Stomach smooth muscle (tissue), 2 donors: Measurements from ENCODE around the gene DLG2.
"Not testable (repeated sequence)": the region's sequence is repeated elsewhere in the genome, so short reads cannot be mapped to it uniquely, and the experiment has no call there.

Experiments
- H3K27ac ChIP-seq: one replicate; pipeline ENCODE4 v1.7.0; 2013; ENCODE audit warnings: mild to moderate bottlenecking, low read length, inconsistent platforms
- H3K27me3 ChIP-seq, 2 donors: one replicate each; pipeline ENCODE4 v1.7.0; 2013; ENCODE audit warnings: low read length in 2 of 2; ENCODE audit not compliant: insufficient read depth in 2 of 2, control insufficient read depth in 1 of 2
- H3K36me3 ChIP-seq, 2 donors: one replicate each; pipeline ENCODE4 v1.7.0; 2013; ENCODE audit warnings: low read length in 2 of 2; ENCODE audit not compliant: control insufficient read depth in 2 of 2, insufficient read depth in 2 of 2
- H3K4me1 ChIP-seq: one replicate; pipeline ENCODE4 v1.7.0; 2013; ENCODE audit warnings: low read length; ENCODE audit not compliant: control insufficient read depth, insufficient read depth
- H3K4me3 ChIP-seq, 2 donors: one replicate each; pipeline ENCODE4 v1.7.0; 2013; ENCODE audit warnings: low read length in 2 of 2
- H3K9ac ChIP-seq, 2 donors: one replicate each; pipeline ENCODE4 v1.7.0; 2013; ENCODE audit warnings: low read length in 2 of 2, mild to moderate bottlenecking in 1 of 2
- H3K9me3 ChIP-seq, 2 donors: one replicate each; pipeline ENCODE4 v1.7.0; 2013; ENCODE audit warnings: low read length in 2 of 2; ENCODE audit not compliant: control insufficient read depth in 2 of 2
- donor health status: healthy.
- donor health status: Pancreatic carcinoma.

The DLG2 gene

DNA sequence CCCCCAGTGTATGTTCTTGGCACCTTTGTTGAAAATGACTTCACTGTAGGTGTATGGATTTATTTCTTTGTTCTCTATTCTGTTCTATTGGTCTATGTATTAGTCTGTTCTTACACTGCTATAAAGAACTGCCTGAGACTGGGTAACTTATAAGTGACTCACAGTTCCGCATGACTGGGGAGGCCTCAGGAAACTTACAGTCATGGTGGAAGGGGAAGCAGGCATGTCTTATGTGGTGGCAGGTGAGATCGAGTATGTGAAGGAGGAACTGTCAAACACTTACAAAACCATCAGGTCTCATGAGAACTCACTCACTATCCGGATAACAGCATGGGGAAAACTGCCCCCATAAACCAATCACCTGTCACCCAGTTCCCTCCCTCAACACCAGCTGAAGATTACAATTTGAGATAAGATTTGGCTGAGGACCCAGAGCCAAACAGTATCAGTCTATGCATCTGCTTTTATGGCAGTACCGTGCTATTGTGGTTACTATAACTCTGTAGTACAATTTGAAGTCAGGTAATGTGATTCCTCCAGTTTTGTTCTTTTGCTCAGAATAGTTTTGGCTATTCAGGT is 836.2 kb downstream of the DLG2 start:
- Histone ChIP-seq H3K27ac (no peak overlapping the region), H3K27me3 (no peaks in the 10 kb centered on the region), H3K9ac (no peak overlapping the region), H3K4me1 (no peaks in the 10 kb centered on the region), H3K9me3 (no peaks in the 10 kb centered on the region), H3K36me3 (no peaks in the 10 kb centered on the region), H3K4me3 (no peak overlapping the region)

DNA sequence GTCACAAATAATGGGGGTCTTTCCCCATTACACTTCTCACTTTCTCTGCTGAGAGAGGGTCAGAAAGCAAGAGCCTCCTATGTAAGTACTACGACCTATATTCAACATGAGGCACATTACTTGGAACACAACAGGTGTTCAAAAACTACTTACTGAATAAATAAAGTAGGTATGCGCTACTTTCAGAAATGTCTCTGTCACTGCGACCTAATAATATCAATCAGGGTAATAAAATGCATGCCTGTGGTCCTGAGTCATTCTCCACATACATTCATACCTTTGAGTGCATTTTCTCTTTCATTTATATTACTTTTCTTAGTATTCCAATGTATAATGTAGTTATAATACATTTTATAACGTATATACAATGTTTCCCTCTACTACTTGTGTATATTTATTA is 838.9 kb downstream of the DLG2 start:
- Histone ChIP-seq H3K27ac (no peak overlapping the region), H3K27me3 (no peaks in the 10 kb centered on the region), H3K4me1 (no peaks in the 10 kb centered on the region), H3K4me3 (no peak overlapping the region), H3K9me3 (no peaks in the 10 kb centered on the region), H3K36me3 (no peaks in the 10 kb centered on the region), H3K9ac (no peak overlapping the region)

DNA sequence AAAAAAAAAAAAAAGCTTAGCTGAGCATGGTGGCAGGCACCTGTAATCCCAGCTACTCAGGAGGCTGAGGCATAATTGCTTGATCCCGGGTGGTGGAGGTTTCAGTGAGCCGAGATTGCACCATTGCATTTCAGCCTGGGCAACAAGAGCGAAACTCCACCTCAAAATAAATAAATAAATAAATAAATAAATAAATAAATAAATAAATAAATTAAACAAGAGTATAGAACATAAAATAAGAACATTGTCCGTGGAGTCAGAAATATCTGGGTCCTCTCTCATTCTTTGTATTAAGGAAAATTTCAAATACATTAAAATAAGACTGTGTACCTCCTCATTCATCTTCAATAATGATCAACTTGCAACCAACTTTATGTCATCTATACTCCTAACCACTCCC is 843.0 kb downstream of the DLG2 start:
- not testable (repeated sequence) for H3K36me3 ChIP-seq, H3K4me1 ChIP-seq, H3K4me3 ChIP-seq, H3K9me3 ChIP-seq, H3K9ac ChIP-seq, H3K27me3 ChIP-seq, H3K27ac ChIP-seq

DNA sequence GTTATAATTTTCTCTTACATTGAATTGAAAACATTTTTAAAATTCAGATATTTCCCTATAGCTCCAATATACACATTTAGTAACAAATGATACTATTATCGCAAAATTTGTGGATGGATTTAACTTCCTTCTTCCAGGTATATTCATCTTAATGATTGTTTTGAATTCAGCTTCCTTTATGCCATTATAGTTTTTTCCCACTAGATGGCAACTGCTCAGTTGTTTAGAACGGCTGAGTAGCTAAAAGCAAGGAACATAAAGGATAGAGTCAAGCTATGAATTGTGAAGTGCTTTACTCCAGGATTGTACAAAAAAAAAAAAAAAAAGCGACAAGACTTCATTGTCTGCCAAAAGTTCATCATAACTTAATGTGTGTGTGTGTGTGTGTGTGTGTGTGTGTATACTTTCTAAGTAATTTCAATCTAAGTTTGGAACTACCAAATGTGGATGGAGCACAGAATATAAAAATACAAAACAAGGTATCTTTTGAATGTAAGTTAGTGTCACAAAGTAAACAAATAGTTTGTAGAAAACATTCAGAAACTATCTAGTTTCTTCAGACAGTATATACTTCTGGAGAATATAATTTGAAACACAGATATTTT is 846.4 kb downstream of the DLG2 start:
- H3K27ac ChIP-seq = no peak overlapping the region
- no peaks in the 10 kb centered on the region for H3K9me3 ChIP-seq
- no peaks in the 10 kb centered on the region for H3K36me3 ChIP-seq
- no peak overlapping the region for H3K4me3 ChIP-seq
- H3K4me1 ChIP-seq = no peaks in the 10 kb centered on the region
- no peak overlapping the region for H3K9ac ChIP-seq
- no peaks in the 10 kb centered on the region for H3K27me3 ChIP-seq

DNA sequence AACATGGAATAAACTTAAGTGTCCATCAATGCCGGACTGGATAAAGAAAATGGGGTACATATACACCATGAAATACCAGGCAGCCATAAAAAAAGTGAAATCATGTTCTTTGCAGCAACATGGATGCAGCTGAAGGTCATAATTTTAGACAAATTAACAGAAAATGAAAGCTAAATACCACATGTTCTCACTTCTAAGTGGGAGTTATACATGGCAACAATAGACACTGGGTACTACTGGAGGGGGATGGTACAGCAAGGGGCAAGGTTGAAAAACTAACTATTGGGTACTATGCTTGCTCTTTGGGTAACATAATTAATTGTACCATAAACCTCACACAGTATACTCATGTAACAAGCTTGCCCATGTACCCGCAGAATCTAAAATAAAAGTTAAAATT is 851.6 kb downstream of the DLG2 start:
- Histone ChIP-seq H3K9me3 (peaks cover 0 to 7% of the 10 kb centered on the region in 2 donors), H3K27me3 (no peaks in the 10 kb centered on the region), H3K9ac (no peak overlapping the region), H3K36me3 (no peaks in the 10 kb centered on the region), H3K27ac (no peak overlapping the region), H3K4me3 (no peak overlapping the region), H3K4me1 (no peaks in the 10 kb centered on the region)

DNA sequence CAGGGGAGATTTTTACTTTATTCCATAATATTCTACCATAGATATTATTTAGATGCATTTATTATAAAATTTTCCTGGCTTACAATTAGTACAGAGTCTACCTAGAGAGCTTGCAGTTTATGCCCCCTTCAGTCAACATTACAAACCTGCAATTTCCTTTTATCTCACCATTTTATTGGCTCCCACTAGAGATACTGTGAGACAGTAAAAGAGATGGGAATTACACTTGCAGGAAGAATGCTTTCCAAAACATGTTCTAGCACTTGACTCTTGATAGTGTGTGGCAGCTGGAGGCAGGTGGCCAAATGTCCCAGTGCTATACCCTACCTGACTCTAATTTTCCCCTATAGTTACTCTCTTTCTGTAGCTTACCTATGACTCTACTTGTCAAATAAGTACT is 863.2 kb downstream of the DLG2 start:
- no peaks in the 10 kb centered on the region for H3K36me3 ChIP-seq
- no peak overlapping the region for H3K4me3 ChIP-seq
- no peaks in the 10 kb centered on the region for H3K4me1 ChIP-seq
- H3K27ac ChIP-seq = no peak overlapping the region
- H3K27me3 ChIP-seq = no peaks in the 10 kb centered on the region
- H3K9me3 ChIP-seq = no peaks in the 10 kb centered on the region
- H3K9ac ChIP-seq = no peak overlapping the region

DNA sequence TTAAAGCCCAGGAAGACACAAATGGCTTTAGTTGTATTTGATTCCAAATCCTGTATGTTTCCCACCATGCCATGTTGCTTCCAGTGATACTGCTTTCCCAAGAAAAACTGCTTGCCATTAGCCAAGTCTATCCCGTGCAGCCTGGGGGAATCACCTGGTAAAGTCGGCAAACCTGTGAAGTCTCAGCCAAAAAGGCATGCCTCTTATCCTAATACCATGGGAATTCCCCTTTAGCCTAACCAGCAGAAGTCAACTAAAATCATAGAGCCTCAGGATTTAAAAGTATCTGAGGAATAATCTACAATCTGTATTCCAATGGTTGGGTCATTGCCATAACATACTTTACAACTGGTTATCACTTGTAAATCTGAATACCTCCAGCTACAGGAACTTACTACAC is 869.4 kb downstream of the DLG2 start:
- no peaks in the 10 kb centered on the region for H3K27me3 ChIP-seq
- H3K4me3 ChIP-seq = no peak overlapping the region
- H3K4me1 ChIP-seq = no peaks in the 10 kb centered on the region
- H3K27ac ChIP-seq = no peak overlapping the region
- no peak overlapping the region for H3K9ac ChIP-seq
- no peaks in the 10 kb centered on the region for H3K36me3 ChIP-seq
- no peaks in the 10 kb centered on the region for H3K9me3 ChIP-seq

DNA sequence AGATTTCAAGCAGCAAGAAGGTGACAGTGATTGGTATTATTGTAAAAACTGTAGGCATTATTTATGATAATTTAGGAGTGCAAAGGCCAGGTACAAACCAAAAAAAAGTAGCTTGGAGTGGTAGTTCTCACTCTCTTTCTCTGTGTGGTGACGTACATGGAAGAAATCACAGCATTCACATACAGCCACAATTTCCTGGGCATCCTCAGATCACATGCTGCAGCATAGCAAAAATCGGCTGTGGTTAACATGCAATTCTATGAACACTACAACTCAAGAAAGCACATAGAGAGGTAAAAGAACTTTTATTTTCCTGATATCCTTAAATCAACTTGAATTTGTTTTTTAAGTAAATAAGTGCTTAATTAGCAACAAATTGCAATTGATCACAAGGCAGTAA is 875.8 kb downstream of the DLG2 start:
- Histone ChIP-seq H3K4me3 (no peak overlapping the region), H3K4me1 (no peaks in the 10 kb centered on the region), H3K9me3 (no peaks in the 10 kb centered on the region), H3K27me3 (no peaks in the 10 kb centered on the region), H3K27ac (no peak overlapping the region), H3K36me3 (no peaks in the 10 kb centered on the region), H3K9ac (no peak overlapping the region)

DNA sequence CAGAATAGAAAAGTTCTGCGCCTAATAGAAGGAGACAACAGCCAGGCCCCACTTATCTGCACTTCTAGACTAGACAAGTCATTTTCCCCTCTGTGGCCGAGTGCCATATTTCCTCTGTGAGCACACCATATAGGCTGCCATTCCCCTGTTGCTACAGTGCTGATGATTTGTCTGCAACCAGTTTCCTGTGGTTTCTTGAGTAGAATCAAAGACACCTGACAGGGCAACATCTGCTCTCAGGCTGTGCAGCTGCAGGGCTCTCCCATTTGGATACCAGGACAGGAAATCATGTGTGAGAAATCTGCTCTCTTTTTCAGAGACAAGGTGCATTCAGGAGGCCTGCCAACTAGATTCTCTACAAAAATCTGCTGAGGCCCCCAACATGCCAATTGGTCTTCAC is 879.3 kb downstream of the DLG2 start:
- no peak overlapping the region for H3K4me3 ChIP-seq
- no peaks in the 10 kb centered on the region for H3K27me3 ChIP-seq
- no peaks in the 10 kb centered on the region for H3K36me3 ChIP-seq
- H3K9me3 ChIP-seq = no peaks in the 10 kb centered on the region
- no peak overlapping the region for H3K27ac ChIP-seq
- no peaks in the 10 kb centered on the region for H3K4me1 ChIP-seq
- no peak overlapping the region for H3K9ac ChIP-seq

DNA sequence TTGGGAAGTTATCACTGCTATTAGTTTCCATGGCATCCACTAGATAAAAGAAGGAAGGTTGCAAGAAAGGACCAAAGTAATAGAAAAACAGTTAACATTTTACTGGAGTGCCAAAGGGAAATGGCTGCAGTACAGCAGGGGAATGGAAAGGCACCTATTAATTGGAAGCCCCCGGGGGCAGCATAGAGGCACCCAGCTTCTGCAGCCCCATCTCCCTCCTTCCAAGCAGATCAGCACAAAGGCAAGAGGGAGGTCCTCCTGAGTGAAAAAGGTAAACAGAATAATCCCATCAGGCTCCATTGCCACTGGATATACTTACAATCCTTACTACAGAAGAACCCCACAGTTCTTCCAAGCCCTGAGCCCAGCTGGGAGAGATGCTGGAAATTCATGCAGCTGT is 887.1 kb downstream of the DLG2 start:
- Histone ChIP-seq H3K9ac (no peak overlapping the region), H3K9me3 (peaks cover 0 to 4% of the 10 kb centered on the region in 2 donors), H3K36me3 (no peaks in the 10 kb centered on the region), H3K4me3 (no peak overlapping the region), H3K27me3 (no peaks in the 10 kb centered on the region), H3K4me1 (no peaks in the 10 kb centered on the region), H3K27ac (no peak overlapping the region)

DNA sequence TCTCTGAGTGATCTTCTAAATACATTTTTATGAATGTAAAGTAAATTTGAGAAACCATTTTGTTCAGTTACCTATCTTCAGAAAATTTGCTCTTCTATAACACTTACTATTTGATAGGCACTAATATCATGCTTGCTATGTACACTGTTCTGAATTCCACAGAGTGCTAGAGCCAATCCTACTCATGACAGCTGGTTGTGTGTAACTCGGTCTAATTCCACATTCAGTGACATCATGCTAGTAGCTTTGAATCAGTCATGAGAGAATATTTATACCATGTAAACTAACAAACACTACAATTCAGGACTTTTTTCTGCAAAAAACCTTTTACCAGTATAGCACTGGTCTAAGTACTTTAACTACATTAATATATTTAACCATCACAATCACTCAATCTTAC is 902.9 kb downstream of the DLG2 start:
- no peaks in the 10 kb centered on the region for H3K27me3 ChIP-seq

More for the DNA sequence above, 902.9 kb downstream of the DLG2 start:
- Histone ChIP-seq H3K9ac (no peak overlapping the region), H3K27ac (no peak overlapping the region), H3K4me1 (peaks cover 7% of the 10 kb centered on the region), H3K36me3 (no peaks in the 10 kb centered on the region), H3K9me3 (no peaks in the 10 kb centered on the region), H3K4me3 (no peak overlapping the region)
